Medulla oblongata (tissue), 1 donor: Measurements from ENCODE around the gene TMEM222.
A peak's percentile ranks its signal among the peaks of the same experiment; 100 is the strongest.

Experiments used
- DNase-seq: peaks from one replicate; pipeline ENCODE4 v3.0.0-alpha.2; 2015; ENCODE audit errors: extremely low spot score

The TMEM222 gene

DNA sequence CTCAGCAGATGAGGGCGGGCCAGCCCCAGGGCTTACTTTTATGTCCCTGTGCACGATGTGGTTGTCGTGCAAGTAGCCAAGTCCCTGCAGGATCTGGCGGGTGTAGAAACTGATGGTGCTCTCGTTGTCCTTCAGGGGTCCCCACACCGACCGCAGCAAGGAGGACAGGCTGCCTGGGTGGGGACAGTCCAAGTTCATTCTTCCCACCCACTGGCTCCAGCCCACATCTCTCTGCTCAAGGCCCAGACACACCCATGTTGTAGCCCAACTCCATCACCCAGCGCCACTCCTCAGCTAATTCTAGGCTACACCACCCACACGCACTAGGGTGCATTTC, 37.8 kb downstream of the TMEM222 start:
- no peak for DNase-seq

DNA sequence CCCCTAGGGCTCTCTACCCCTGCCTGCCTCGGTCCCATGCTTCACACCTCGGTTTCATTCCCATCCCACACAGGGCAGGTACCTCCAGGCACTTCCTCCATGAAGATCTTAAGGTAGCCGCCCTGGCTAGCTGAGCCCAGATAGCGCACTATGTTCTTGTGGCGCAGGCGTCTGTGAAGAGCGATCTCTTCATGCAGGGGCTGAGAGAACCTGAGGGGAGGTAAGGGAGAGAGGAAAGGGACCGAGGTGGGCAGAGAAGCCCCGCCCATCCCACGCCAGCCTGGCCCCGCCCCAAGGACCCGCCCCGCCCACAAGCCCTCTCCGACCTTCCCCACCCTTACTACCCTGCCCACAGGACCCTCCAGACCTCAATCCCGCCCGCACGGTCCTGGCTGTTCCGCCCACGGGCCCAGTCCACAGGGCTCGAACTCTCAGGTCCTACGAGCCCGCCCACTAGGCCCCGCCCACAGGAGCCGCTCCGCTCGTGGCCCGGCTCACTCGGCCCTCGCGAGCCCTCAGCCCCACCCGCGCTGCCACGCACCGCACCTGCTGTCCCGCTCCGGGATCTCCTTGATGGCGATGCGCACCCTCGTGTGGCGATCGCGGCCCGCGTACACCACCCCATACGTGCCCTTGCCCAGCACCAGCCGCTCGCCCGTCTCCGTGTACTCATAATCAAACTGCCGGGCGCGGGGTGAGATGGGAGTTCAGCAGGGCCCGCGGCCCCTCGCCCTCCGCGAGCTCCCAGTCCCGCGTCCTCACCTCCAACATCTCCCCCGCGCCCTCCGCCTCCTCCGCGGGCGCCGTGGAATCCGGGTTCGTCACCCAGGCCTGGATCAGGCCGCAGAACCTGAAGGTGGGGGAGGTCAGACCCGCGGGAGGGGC, 38.4 kb downstream of the TMEM222 start:
- no peak for DNase-seq

- no peak for DNase-seq
Measured at GRCh38 chr1:27361044-27361402, 39.1 kb downstream of the TMEM222 start.

DNA sequence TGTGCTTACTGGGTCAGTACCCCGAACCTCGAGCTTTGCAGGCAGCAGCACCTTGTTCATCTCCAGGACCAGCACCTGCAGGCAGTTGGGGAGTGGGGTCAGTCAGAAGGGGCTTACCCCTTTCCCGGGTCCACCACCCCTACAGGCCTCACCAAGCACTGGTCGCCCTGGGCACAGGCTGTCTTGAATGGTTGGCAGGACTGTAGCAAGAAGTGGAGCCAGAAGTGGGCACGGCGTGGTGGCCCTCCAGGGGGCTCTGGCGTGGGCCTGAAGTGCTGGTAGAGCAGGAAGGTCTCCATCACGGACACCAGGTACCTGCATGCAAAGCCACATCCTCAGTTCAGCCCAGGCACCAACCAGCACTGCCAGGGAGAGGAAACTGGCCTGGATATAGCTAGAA, 39.6 kb downstream of the TMEM222 start:
- no peak for DNase-seq

DNA sequence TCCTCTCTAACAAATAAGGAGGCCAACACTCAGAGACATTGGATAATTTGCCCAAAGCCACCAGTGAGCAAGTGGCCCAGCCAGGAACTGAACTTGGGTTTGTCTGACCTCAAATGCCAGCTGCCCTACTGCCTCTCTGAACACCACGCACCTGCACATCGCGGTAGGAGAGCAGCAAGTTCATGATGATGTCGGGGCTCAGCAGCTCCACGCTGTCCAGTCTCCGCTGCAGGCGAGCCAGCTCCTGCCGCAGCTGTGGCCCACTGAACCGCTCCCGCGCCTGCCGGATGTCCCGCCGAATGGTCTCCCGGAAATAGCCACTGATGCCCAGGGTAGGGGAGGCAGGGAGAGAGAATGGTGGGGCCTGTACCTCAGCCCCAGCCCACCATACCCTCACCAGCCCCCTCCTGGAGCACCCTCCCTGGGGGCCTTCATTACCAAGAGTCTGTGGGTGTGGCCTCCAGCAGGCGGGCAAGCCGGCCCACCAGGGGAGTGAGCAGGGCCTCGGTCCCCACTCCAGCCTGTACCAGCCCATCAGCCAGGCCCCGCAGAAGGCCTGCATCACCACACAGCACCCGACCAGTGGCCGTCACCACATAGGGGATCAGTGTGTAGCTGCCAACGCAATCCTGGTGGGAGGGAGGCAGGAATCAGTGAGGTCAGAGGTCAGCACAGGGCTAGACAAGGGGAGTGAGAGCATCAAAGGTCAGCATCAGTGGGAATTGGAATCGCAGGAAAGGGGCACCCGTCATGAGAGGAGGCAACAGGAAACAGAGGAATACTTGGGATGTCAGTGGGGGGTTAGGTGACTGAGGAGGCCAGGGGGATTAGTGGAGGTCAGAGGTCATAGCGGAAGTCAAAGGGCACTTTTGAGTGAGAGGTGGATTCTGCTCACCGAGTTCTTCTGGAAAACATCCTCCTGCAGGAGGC, 42.1 kb downstream of the TMEM222 start:
- DNase-seq: no peak

DNA sequence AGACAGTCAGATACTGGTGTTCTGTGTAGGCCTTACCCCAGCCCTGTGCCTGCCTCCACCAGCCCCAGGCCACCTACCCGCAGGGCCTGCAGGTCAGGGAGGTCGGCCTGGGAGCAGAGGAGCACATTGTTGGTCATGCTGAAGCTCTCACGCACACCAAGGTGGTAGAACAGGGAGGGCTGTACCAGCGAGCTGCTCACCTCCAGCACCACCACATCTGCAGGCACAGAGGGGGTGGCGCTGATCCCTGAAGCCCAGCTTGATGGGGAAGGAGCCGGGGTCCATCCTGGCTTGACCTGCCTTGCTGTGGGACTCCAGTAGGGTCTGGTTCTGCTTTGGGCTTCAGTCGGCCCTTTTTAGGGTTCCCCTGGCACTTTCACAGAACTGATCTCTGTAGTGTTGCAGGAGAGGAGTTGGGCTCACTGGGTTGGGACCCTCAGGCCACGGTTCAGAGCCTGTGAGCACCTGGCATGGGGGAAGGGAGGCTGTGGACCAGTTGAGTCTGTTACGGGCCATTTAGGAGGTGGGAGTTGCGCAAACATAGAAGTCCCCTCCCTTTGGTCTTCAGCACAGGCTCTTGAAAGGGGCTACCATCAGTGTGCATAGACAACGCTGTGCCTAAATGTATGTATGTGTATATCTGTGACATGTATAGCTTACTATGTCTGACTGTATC, 42.9 kb downstream of the TMEM222 start:
- DNase-seq: no peak

GRCh38 chr1:27365372-27366112, 43.6 kb downstream of the TMEM222 start:
- DNase-seq: peak; percentile 84

GRCh38 chr1:27366113-27366410, 44.1 kb downstream of the TMEM222 start:
- DNase-seq: peak; percentile 41

DNA sequence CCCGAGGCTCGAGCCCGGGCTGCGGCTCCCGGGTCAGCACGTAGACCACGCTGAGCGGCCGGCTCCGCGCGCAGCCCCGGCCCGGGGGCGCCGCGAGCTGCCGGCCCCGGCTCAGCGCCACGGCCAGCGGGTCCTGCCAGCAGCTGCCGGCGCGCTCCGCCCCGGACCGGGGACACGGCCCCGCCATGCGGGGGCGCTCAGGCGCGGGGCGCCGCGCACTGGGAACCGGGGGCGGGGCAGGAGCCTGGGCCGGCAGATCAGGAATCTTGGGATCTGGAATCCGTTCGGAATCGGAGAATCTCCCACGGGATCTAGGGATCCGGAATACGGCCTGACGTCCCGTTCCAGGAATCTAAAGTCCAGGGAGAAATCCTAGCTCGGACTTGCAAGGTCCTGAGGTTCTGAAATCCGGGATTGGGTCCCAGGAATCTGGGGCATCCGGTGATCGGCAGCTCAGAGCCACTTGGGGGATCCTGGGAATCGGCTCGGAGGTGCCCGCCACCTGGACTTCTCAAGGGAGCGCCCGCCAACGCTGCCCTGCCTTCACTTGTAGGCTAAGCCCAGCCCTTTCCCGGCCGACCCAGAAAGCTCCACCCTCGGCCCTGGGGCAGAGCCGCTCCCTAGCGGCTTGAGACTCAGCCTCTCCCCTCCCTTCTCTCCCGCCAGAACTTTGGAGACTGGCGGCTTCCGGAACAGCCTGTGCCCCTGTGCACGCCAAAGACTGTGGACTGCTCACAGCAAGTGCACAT, 44.6 kb downstream of the TMEM222 start, which contains the start of gene MAP3K6:
TSS of gene MAP3K6 (minus strand) at position 551 of the 749 bp plus-strand sequence. CDS start at position 187, 364 bp downstream.
- DNase-seq: peak; percentile 58

GRCh38 chr1:27367160-27367650, 45.2 kb downstream of the TMEM222 start:
- no peak for DNase-seq

GRCh38 chr1:27368869-27369582, 47.1 kb downstream of the TMEM222 start:
- DNase-seq: no peak

- DNase-seq: no peak
Measured at GRCh38 chr1:27372022-27372807, 50.3 kb downstream of the TMEM222 start.

- no peak for DNase-seq
Measured at GRCh38 chr1:27372808-27373690, 51.1 kb downstream of the TMEM222 start.

- DNase-seq: no peak
Measured at GRCh38 chr1:27374362-27375086, 52.6 kb downstream of the TMEM222 start, which contains the start of gene FCN3. Gene FCN3, minus strand, starts transcription at chr1:27374824. Its CDS starts 6 bp downstream, at chr1:27374818.

DNA sequence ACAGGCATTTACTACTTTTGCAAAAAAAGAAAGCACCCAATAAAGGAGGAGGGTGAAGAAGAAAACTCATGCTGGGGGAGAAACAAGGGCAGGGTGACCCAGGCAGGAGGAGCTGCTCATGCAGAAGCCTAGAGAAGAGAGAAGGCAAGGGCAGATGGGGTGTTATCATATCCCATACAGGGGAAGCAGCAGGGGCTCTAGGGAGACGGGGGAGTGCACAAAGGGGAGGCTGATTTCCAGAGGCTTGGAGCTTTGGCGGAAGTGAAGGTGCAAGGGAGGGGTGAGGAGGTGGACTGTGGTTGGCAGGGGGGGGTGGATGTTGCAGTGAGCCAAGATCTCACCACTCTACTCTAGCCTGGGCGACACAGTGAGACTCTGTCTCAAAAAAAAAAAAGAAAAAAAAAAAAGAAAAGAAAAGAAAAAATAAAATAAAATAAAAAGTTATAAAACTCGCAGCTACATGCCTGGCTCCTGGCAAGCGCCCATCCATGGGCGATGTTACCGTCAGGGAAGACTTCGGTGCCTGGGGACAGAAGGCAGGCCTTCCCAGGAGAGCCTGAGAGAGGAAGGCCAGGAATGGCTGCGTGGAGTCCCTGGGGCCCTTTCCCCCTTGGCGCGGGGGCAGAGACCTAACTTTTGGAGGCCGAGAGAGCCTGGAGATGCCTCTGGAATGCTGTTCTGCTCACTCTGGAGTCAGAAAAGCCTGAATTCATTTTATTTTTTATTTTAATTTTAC, 56.0 kb downstream of the TMEM222 start:
- DNase-seq: no peak

DNA sequence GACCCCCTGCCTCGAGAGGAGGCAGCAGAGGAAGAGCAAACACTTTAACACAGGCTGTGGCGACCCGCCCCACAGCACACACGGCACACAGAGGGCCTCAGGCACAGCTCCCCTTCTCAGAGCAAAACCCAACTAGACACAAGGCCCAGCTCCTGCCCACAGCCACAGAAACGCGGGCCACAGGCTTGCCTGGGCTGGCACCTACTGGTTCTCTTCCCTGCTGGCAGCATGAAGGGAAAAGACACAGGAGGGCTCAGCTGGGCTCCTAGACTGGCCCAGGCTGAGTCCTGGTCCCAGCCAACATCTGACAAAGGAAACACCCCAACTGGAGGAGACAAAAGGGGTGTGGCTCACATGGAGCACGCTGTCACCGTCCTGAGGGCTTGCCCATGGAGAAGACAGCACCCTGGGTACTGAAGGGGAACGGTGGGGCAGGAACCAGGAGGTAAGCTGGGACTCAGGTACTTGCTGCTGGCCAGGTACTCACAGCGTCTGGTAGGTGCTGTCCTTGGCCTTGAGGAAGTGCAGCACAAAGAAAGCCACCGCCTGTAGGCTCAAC, 57.7 kb downstream of the TMEM222 start:
- no peak for DNase-seq
